K562 (cell line): Measurements from ENCODE around the gene SLC10A3. TPM values are rescaled to one million over a fixed set of nuclear protein-coding genes. Genes with fewer than 3 reads are reported as not detected.

Experiments
- ATAC-seq: fragments of 200-7000 bp; cut with Tn5 transposase; 3 replicates; pipeline ENCODE4 v1.9.1; 2020; ENCODE audit warnings: moderate library complexity
- BruUV-seq: library from RNA; stranded (reverse); fragments of 400-500 nt; replicated peaks from 2 replicates; lab custom pipeline; 2021; lab: Mats Ljungman, UMichigan
- CTCF ChIA-PET: fragments of 300-600 bp; formaldehyde crosslinking; extraction: SDS; loops from one replicate; lab custom pipeline; 2021; ENCODE audit warnings: low intra/inter-chr PET ratio; lab: Yijun Ruan, JAX
- POLR2A ChIA-PET: fragments of 300-600, 350-650 bp; sonication (Branson Sonifier 250); formaldehyde crosslinking; extraction: SDS; loops from one replicate; lab custom pipeline; 2021; ENCODE audit warnings: antibody characterized with exemption, inconsistent platforms; lab: Yijun Ruan, JAX
- DNase-seq, 4 experiments: peaks; one replicate each; pipeline versions ENCODE4 v3.0.0 to v3.0.0-alpha.2; 2011 to 2018; ENCODE audit warnings: low spot score in 3 of 4, mixed read lengths in 3 of 4; ENCODE audit errors: extremely low read depth in 1 of 4
- FAIRE-seq: peaks from 2 replicates; lab custom pipeline; 2011; peaks lifted over from hg19 to GRCh38; lab: Jason Lieb, UNC
- H2AFZ ChIP-seq: 2 replicates; pipeline ENCODE4 v1.6.0; 2011; ENCODE audit warnings: low read depth, low read length, control low read depth, inconsistent platforms
- H3K27ac ChIP-seq: fragments of 200-600 bp; 3 replicates; pipeline ENCODE4 v1.8.0; 2011; ENCODE audit warnings: low read depth, mild to moderate bottlenecking, control low read depth, inconsistent platforms, low read length, moderate library complexity, mixed read lengths; ENCODE audit errors: extremely low read depth
- H3K27me3 ChIP-seq, 2 experiments: fragments of 300-600 bp in 1 of 2; 2 replicates in 1 of 2; 3 replicates in 1 of 2; pipeline versions ENCODE4 v1.6.0 to v1.8.0; 2011; ENCODE audit warnings: inconsistent platforms in 2 of 2, low read length in 2 of 2, mild to moderate bottlenecking in 1 of 2, mixed read lengths in 1 of 2, moderate library complexity in 1 of 2; ENCODE audit not compliant: control insufficient read depth in 2 of 2, insufficient read depth in 2 of 2
- H3K36me3 ChIP-seq: fragments of 300-600 bp; 3 replicates; pipeline ENCODE4 v1.8.0; 2011; ENCODE audit warnings: mild to moderate bottlenecking, low read length, inconsistent platforms; ENCODE audit not compliant: control insufficient read depth, insufficient read depth
- H3K4me1 ChIP-seq, 2 experiments: fragments of 200-600 bp in 1 of 2; replicated peaks in 1 of 2; 2 replicates in 1 of 2; 3 replicates in 1 of 2; pipeline versions ENCODE4 v1.5.1 to v1.8.0; 2011; ENCODE audit warnings: inconsistent platforms in 2 of 2, low read length in 2 of 2, mild to moderate bottlenecking in 1 of 2, mixed read lengths in 1 of 2, moderate library complexity in 1 of 2; ENCODE audit not compliant: control insufficient read depth in 2 of 2, insufficient read depth in 2 of 2
- H3K4me2 ChIP-seq: 2 replicates; pipeline ENCODE4 v1.6.1; 2011; ENCODE audit warnings: low read length, control low read depth, inconsistent platforms, mixed read lengths; ENCODE audit not compliant: insufficient read depth
- H3K4me3 ChIP-seq: fragments of 200-600 bp; sonication (generic), shearing (Covaris generic); 2 replicates; pipeline ENCODE4 v1.5.1; 2016; ENCODE audit warnings: control low read depth, inconsistent platforms
- H3K79me2 ChIP-seq: fragments of 200-600 bp; 3 replicates; pipeline ENCODE4 v1.8.0; 2011; ENCODE audit warnings: low read length, inconsistent platforms; ENCODE audit not compliant: control insufficient read depth, insufficient read depth
- H3K9ac ChIP-seq, 2 experiments: 2 replicates each; pipeline versions ENCODE4 v1.6.0 to v1.6.1; 2011; ENCODE audit warnings: low read depth in 2 of 2, low read length in 2 of 2, control low read depth in 1 of 2, inconsistent platforms in 1 of 2, mild to moderate bottlenecking in 1 of 2, mixed read lengths in 1 of 2; ENCODE audit not compliant: insufficient read depth in 1 of 2
- H3K9me1 ChIP-seq: one replicate; pipeline ENCODE4 v1.6.0; 2011; ENCODE audit warnings: inconsistent platforms, mild to moderate bottlenecking, low read length, moderate library complexity; ENCODE audit not compliant: control insufficient read depth, insufficient read depth
- H3K9me3 ChIP-seq: replicated peaks from 2 replicates; pipeline ENCODE4 v1.5.1; 2011; ENCODE audit warnings: low read depth, low read length, inconsistent platforms; ENCODE audit not compliant: control insufficient read depth, insufficient read depth
- H4K20me1 ChIP-seq: replicated peaks from 2 replicates; pipeline ENCODE4 v1.6.1; 2011; ENCODE audit warnings: low read length, inconsistent platforms, mixed read lengths; ENCODE audit not compliant: control insufficient read depth, insufficient read depth
- ATF3 ChIP-seq, 2 experiments: fragments of 450-650 bp in 1 of 2; sonication (generic) in 1 of 2; formaldehyde crosslinking in 1 of 2; IDR thresholded peaks in 1 of 2; conservative IDR thresholded peaks in 1 of 2; 2 replicates each; pipeline versions ENCODE4 v1.6.1 to v1.8.1; 2016 to 2023; ENCODE audit warnings: mild to moderate bottlenecking in 2 of 2, moderate library complexity in 2 of 2, inconsistent platforms in 1 of 2, missing genetic modification reagents in 1 of 2
- BRCA1 ChIP-seq, 2 experiments: fragments of 450-650 bp in 1 of 2; sonication (generic) in 1 of 2; formaldehyde crosslinking in 1 of 2; IDR thresholded peaks; 2 replicates each; pipeline versions ENCODE4 v1.5.0 to v1.6.1; 2017 to 2020; ENCODE audit warnings: mild to moderate bottlenecking in 1 of 2, missing genetic modification reagents in 1 of 2
- C11orf30 ChIP-seq: fragments of 450-650 bp; IDR thresholded peaks from 2 replicates; pipeline ENCODE4 v1.6.1; 2016; ENCODE audit warnings: low read depth, mild to moderate bottlenecking
- CCNT2 ChIP-seq: IDR thresholded peaks from 2 replicates; pipeline ENCODE4 v1.6.1; 2011; ENCODE audit warnings: borderline replicate concordance, low read depth, mild to moderate bottlenecking, moderate library complexity, mixed read lengths, low read length; ENCODE audit not compliant: insufficient read length; ENCODE audit errors: extremely low read depth
- ILK ChIP-seq: fragments of 450-650 bp; IDR thresholded peaks from 2 replicates; pipeline ENCODE4 v1.6.1; 2016; ENCODE audit warnings: missing genetic modification characterization, low read depth, mild to moderate bottlenecking, missing compliant biosample characterization, moderate library complexity, borderline replicate concordance
- MCM5 ChIP-seq: fragments of 450-650 bp; IDR thresholded peaks from 2 replicates; pipeline ENCODE4 v1.6.1; 2016; ENCODE audit warnings: low read depth
- NFATC3 ChIP-seq: fragments of 450-650 bp; IDR thresholded peaks from 2 replicates; pipeline ENCODE4 v1.6.1; 2017; ENCODE audit warnings: mild to moderate bottlenecking
- NFIC ChIP-seq: fragments of 450-650 bp; IDR thresholded peaks from 2 replicates; pipeline ENCODE4 v1.6.1; 2017; ENCODE audit warnings: mild to moderate bottlenecking, inconsistent platforms
- POLR2H ChIP-seq: IDR thresholded peaks from 2 replicates; pipeline ENCODE4 v1.6.1; 2016; ENCODE audit warnings: missing genetic modification characterization, low read depth, mild to moderate bottlenecking, control low read depth, missing compliant biosample characterization, moderate library complexity
- RBFOX2 ChIP-seq: fragments of 200-400 bp; formaldehyde crosslinking; IDR thresholded peaks from 2 replicates; pipeline ENCODE4 v1.6.1; 2017; ENCODE audit warnings: low read depth, mild to moderate bottlenecking, low read length, moderate library complexity
- RBM22 ChIP-seq: fragments of 200-400 bp; formaldehyde crosslinking; IDR thresholded peaks from 2 replicates; pipeline ENCODE4 v1.6.1; 2018; ENCODE audit warnings: low read length, low read depth; ENCODE audit not compliant: poor library complexity, severe bottlenecking
- SMAD4 ChIP-seq: fragments of 250-450 bp; sonication (Bioruptor Pico); conservative IDR thresholded peaks from 2 replicates; pipeline ENCODE4 v1.8.0; 2021; ENCODE audit warnings: inconsistent platforms, mild to moderate bottlenecking, moderate library complexity
- TSHZ1 ChIP-seq: fragments of 250-450 bp; sonication (Bioruptor Pico); IDR thresholded peaks from 2 replicates; pipeline ENCODE4 v1.4.0; 2020; ENCODE audit warnings: mild to moderate bottlenecking, moderate library complexity
- ZNF239 ChIP-seq: fragments of 250-450 bp; sonication (Bioruptor Pico); IDR thresholded peaks from 2 replicates; pipeline ENCODE4 v1.4.0; 2020; ENCODE audit warnings: mild to moderate bottlenecking
- WGBS: fragments of 100-300 bp; shearing (Covaris generic); methylation state at CpG from one replicate; pipeline ENCODE4 v1.1.6; 2016; ENCODE audit warnings: low coverage, mixed read lengths; ENCODE audit not compliant: insufficient coverage; ENCODE audit errors: missing lambda C conversion rate; 5-methylcytosine and 5-hydroxymethylcytosine counted together
- in situ Hi-C: fragments of 300-500 bp; cut with MboI; formaldehyde crosslinking; loops from 4 replicates; pipeline ENCODE4 v1.15.0; 2018; ENCODE audit warnings: inconsistent platforms, mixed read lengths
- intact Hi-C: fragments of 100-400 bp; cut with micrococcal nuclease; formaldehyde crosslinking; loops from 2 replicates; pipeline ENCODE4 v1.14.2; 2022
- polyA plus RNA-seq, 8 experiments: library from polyadenylated mRNA; depleted of rRNA in 4 of 8; stranded (reverse) in 5 of 8; unstranded in 3 of 8; fragments of >200 nt; fragmentation: Nextera tagmentation in 2 of 8; fragmentation: Illumina TruSeq in 1 of 8; extraction: Ambion mirVana in 2 of 8; extraction: Trizol in 1 of 8; gene quantifications; 2 replicates each; pipeline versions ENCODE4 v1.2.1 to v1.2.3, GENCODE V29; 2011 to 2014; ENCODE audit warnings: inconsistent platforms in 1 of 8, missing spikeins in 1 of 8
- total RNA-seq, 7 experiments: library from RNA; depleted of rRNA in 6 of 7; stranded (reverse); fragments of >200 nt in 6 of 7; fragmentation: Illumina TruSeq in 2 of 7; extraction: Trizol in 2 of 7; gene quantifications; 2 replicates each; pipeline versions ENCODE4 v1.2.1 to v1.2.3, GENCODE V29; 2011 to 2021; ENCODE audit warnings: low replicate concordance in 1 of 7
- TF ChIP-seq, protein P1 (sequence below): fragments of 450-650 bp; IDR thresholded peaks from 2 replicates; pipeline ENCODE4 v1.6.1; 2016; ENCODE audit warnings: antibody characterized with exemption

SLC10A3 gene
- total and polyA plus RNA-seq, 9 of the 15 experiments (the other 6 are each of a cell fraction or from before 2014, with no cell fraction given): 5.2 to 30.6 (median 16.7) TPM

DNA sequence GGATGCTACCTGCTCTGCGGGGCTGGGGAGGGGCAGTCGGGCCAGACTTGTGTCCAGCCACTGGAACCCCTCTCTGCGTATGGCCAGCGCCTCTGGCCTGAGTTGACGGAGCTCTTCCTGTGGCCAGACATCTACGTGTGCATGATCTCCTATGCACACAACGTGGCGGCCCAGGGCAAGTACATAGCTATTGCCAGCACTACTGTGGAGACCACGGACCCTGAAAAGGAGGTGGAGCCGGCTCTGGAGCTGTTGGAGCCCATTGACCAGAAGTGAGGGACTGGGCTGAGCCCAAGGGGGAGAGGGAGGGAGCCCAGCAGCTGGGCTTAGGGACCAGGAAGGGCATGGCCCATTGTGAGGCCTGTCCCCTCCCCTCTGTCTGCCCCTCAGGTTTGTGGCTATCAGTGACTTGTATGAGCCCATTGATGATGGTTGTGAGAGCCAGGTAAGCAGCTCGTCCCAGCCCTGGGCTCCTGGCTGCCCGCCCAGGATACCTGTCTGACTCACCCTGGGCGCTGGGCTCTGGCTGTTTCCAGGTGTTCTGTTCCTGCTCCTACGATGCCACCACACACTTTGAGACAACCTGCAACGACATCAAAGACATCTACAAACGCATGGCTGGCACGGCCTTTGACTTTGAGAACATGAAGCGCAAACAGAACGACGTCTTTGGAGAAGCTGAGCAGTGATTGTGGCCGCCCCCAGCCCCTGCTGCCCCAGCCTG, 48.3 kb downstream of the SLC10A3 start:
- no peak overlapping the region for H3K27ac ChIP-seq
- H3K27me3 ChIP-seq: no peaks in the 10 kb centered on the region
- H3K9me3 ChIP-seq: no peaks in the 10 kb centered on the region
- H2AFZ ChIP-seq: no peak overlapping the region
- DNase-seq: no peak
- H3K36me3 ChIP-seq: peaks cover 59% of the 10 kb centered on the region; the same call in 2 of the 3 replicates
- no peak for FAIRE-seq
- POLR2A ChIA-PET: interaction anchor here (0.8 to 1.6 kb wide), 2 partner anchors 10 to 41 kb away, joined by 5 to 6 read pairs; no protein-coding TSS in a partner anchor
- ATAC-seq: no peak
- H4K20me1 ChIP-seq: peaks cover 5% of the 10 kb centered on the region; the same call in 1 of the 2 replicates
- no peak overlapping the region; a peak in 1 of 4 replicates for H3K9ac ChIP-seq
- CTCF ChIA-PET: no interaction called here
- H3K4me1 ChIP-seq: peaks cover 11 to 53% of the 10 kb centered on the region in 2 experiments; a peak in 4 of 5 replicates
- BruUV-seq: TSS peak; percentile 25
- no peak overlapping the region for H3K4me3 ChIP-seq
- intact Hi-C loops (no loop called here), in situ Hi-C loops (no loop called here)
- peaks cover 3% of the 10 kb centered on the region for H3K9me1 ChIP-seq
- no peak overlapping the region for H3K4me2 ChIP-seq
- peaks cover 38% of the 10 kb centered on the region for H3K79me2 ChIP-seq
- 82% methylated on average over 14 of the region's 21 CpGs for WGBS
- TF ChIP-seq, protein P1, sequence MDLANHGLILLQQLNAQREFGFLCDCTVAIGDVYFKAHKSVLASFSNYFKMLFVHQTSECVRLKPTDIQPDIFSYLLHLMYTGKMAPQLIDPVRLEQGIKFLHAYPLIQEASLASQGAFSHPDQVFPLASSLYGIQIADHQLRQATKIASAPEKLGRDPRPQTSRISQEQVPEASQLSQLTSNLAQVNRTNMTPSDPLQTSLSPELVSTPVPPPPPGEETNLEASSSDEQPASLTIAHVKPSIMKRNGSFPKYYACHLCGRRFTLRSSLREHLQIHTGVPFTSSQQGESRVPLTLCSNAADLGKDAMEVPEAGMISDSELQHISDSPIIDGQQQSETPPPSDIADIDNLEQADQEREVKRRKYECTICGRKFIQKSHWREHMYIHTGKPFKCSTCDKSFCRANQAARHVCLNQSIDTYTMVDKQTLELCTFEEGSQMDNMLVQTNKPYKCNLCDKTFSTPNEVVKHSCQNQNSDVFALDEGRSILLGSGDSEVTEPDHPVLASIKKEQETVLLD: no peak
- TF ChIP-seq RBM22 (no peak), C11orf30 (no peak), ILK (tag) (no peak), ZNF239 (CRISPR knock-in tag) (no peak), RBFOX2 (no peak), NFIC (no peak), SMAD4 (CRISPR knock-in tag) (no peak), NFATC3 (no peak), BRCA1 (IDR thresholded peaks at IDR 0.05) (no peak), BRCA1 (CRISPR knock-in tag; IDR thresholded peaks at IDR 0.05) (no peak), MCM5 (no peak), TSHZ1 (CRISPR knock-in tag) (no peak), ATF3 (IDR thresholded peaks at IDR 0.05) (no peak), ATF3 (CRISPR knock-in tag; conservative IDR thresholded peaks at IDR 0.05) (no peak), CCNT2 (no peak), POLR2H (tag) (no peak)
